Thoracic aorta (tissue), 2 donors: ENCODE data around the gene XYLT1. TPM values are rescaled to one million over a fixed set of nuclear protein-coding genes. Genes with fewer than 3 reads are reported as not detected.
A peak's percentile ranks its signal among the peaks of the same experiment; 100 is the strongest.

Experiments used
- ATAC-seq: fragments of 150-250 bp; one replicate; pipeline ENCODE4 v1.8.0; 2017; ENCODE audit warnings: low read depth; ENCODE audit not compliant: insufficient number of reproducible peaks, low FRiP score
- DNase-seq: peaks from one replicate; pipeline ENCODE4 v3.0.0-alpha.2; 2020; ENCODE audit warnings: low spot score
- H3K27ac ChIP-seq, 2 donors: fragments of 200-600 bp; sonication (generic); 1 replicate in 1 of 2; 2 replicates in 1 of 2; pipeline ENCODE4 v1.5.1; 2016; ENCODE audit warnings: mild to moderate bottlenecking in 2 of 2, moderate library complexity in 2 of 2
- H3K27me3 ChIP-seq: fragments of 200-600 bp; sonication (generic); replicated peaks from 2 replicates; pipeline ENCODE4 v1.6.0; 2016; ENCODE audit warnings: mild to moderate bottlenecking; ENCODE audit not compliant: insufficient read depth
- H3K36me3 ChIP-seq: fragments of 200-600 bp; sonication (generic); one replicate; pipeline ENCODE4 v1.5.1; 2016
- H3K4me1 ChIP-seq, 2 donors: fragments of 200-600 bp; sonication (generic); 1 replicate in 1 of 2; 2 replicates in 1 of 2; pipeline versions ENCODE4 v1.5.1 to v1.6.0; 2016; ENCODE audit warnings: low read depth in 2 of 2, mild to moderate bottlenecking in 1 of 2; ENCODE audit not compliant: control insufficient read depth in 1 of 2
- H3K4me3 ChIP-seq: fragments of 200-600 bp; sonication (generic); 2 replicates; pipeline ENCODE4 v1.5.1; 2016; ENCODE audit warnings: mild to moderate bottlenecking
- H3K9me3 ChIP-seq: fragments of 200-600 bp; sonication (generic); 2 replicates; pipeline ENCODE4 v1.5.1; 2016
- CTCF ChIP-seq: fragments of 200-600 bp; sonication (generic); IDR thresholded peaks from one replicate; pipeline ENCODE4 v1.5.1; 2019; ENCODE audit warnings: antibody characterized with exemption
- total RNA-seq, 2 donors: library from RNA; depleted of rRNA; stranded (reverse); fragments of >200 nt; gene quantifications; one replicate each; pipeline versions ENCODE4 v1.1.0 to v1.2.3, GENCODE V29; 2016

The XYLT1 gene
- total RNA-seq, 2 donors from 2014 or later, result 13.1 to 22.5 TPM

GRCh38 chr16:17370731-17371285, 100.0 kb downstream of the XYLT1 start:
- Histone ChIP-seq H3K9me3 (no peaks in the 10 kb centered on the region), H3K27ac (peak overlapping the region; percentile 29 to 56), H3K4me1 (peaks cover 14 to 36% of the 10 kb centered on the region in 2 donors), H3K4me3 (no peak overlapping the region), H3K36me3 (no peaks in the 10 kb centered on the region), H3K27me3 (no peaks in the 10 kb centered on the region)
- DNase-seq (no peak), ATAC-seq (no peak)
- no peak for TF ChIP-seq CTCF

- no peak overlapping the region for H3K4me3 ChIP-seq
- no peaks in the 10 kb centered on the region for H3K27me3 ChIP-seq
- peaks cover 14 to 36% of the 10 kb centered on the region in 2 donors for H3K4me1 ChIP-seq
- ATAC-seq (no peak), DNase-seq (no peak)
- TF ChIP-seq CTCF, result no peak
- no peaks in the 10 kb centered on the region for H3K36me3 ChIP-seq
- peak overlapping the region; percentile 29 to 56 for H3K27ac ChIP-seq
- no peaks in the 10 kb centered on the region for H3K9me3 ChIP-seq
Observed at GRCh38 chr16:17370223-17370707, 100.5 kb downstream of the XYLT1 start.

- no peak for ATAC-seq
- H3K27ac ChIP-seq, result peak overlapping the region; percentile 29 to 56
- H3K4me1 ChIP-seq, result peaks cover 14 to 38% of the 10 kb centered on the region in 2 donors
- no peak for DNase-seq
- H3K9me3 ChIP-seq, result no peaks in the 10 kb centered on the region
- no peak for TF ChIP-seq CTCF
- H3K4me3 ChIP-seq, result no peak overlapping the region
- no peaks in the 10 kb centered on the region for H3K27me3 ChIP-seq
- H3K36me3 ChIP-seq, result no peaks in the 10 kb centered on the region
Observed at GRCh38 chr16:17369421-17370222, 101.1 kb downstream of the XYLT1 start.

GRCh38 chr16:17368951-17369350, 101.8 kb downstream of the XYLT1 start:
- peaks cover 19 to 45% of the 10 kb centered on the region in 2 donors for H3K4me1 ChIP-seq
- H3K4me3 ChIP-seq, result no peak overlapping the region
- ATAC-seq (no peak), DNase-seq (no peak)
- H3K27ac ChIP-seq, result no peak overlapping the region
- no peaks in the 10 kb centered on the region for H3K36me3 ChIP-seq
- no peak for TF ChIP-seq CTCF
- H3K27me3 ChIP-seq, result no peaks in the 10 kb centered on the region
- no peaks in the 10 kb centered on the region for H3K9me3 ChIP-seq

- DNase-seq, result no peak
- Histone ChIP-seq H3K27ac (no peak overlapping the region), H3K36me3 (no peaks in the 10 kb centered on the region), H3K4me1 (peaks cover 20 to 50% of the 10 kb centered on the region in 2 donors), H3K9me3 (no peaks in the 10 kb centered on the region), H3K27me3 (no peaks in the 10 kb centered on the region), H3K4me3 (no peak overlapping the region)
- no peak for ATAC-seq
- TF ChIP-seq CTCF, result no peak
Observed at GRCh38 chr16:17368446-17368845, 102.3 kb downstream of the XYLT1 start.
